ENCODE measurements around the gene PLA2R1.

GRCh38 chr2:160063879-160064612, 1.6 kb upstream of the PLA2R1 start:
- TF ChIP-seq, protein P1, sequence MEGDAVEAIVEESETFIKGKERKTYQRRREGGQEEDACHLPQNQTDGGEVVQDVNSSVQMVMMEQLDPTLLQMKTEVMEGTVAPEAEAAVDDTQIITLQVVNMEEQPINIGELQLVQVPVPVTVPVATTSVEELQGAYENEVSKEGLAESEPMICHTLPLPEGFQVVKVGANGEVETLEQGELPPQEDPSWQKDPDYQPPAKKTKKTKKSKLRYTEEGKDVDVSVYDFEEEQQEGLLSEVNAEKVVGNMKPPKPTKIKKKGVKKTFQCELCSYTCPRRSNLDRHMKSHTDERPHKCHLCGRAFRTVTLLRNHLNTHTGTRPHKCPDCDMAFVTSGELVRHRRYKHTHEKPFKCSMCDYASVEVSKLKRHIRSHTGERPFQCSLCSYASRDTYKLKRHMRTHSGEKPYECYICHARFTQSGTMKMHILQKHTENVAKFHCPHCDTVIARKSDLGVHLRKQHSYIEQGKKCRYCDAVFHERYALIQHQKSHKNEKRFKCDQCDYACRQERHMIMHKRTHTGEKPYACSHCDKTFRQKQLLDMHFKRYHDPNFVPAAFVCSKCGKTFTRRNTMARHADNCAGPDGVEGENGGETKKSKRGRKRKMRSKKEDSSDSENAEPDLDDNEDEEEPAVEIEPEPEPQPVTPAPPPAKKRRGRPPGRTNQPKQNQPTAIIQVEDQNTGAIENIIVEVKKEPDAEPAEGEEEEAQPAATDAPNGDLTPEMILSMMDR (IDR thresholded peaks at IDR 0.05; ENCODE audit: low read depth, low read length, poor library complexity, severe bottlenecking), result no peak
- TF ChIP-seq EZH2phosphoT487 (IDR thresholded peaks at IDR 0.05; ENCODE audit: borderline replicate concordance, low read length), result no peak
